GM23248 (cell line): ENCODE results near the gene TMEM59. TPM values are rescaled to one million over a fixed set of nuclear protein-coding genes. Genes with fewer than 3 reads are reported as not detected.

Experiments used
- DNase-seq: peaks from one replicate; pipeline ENCODE4 v3.0.0-alpha.2; 2015
- H2AFZ ChIP-seq: fragments of 200-600 bp; sonication (generic); 2 replicates; pipeline ENCODE4 v1.6.1; 2016; ENCODE audit warnings: antibody characterized with exemption
- H3F3A ChIP-seq: fragments of 200-600 bp; sonication (generic); 2 replicates; pipeline ENCODE4 v1.6.1; 2016; ENCODE audit warnings: mild to moderate bottlenecking, antibody characterized with exemption, mixed run types; ENCODE audit not compliant: insufficient read depth
- H3K27ac ChIP-seq: fragments of 200-600 bp; sonication (generic); 2 replicates; pipeline ENCODE4 v1.5.1; 2016; ENCODE audit warnings: mild to moderate bottlenecking
- H3K27me3 ChIP-seq: fragments of 200-600 bp; sonication (generic); replicated peaks from 2 replicates; pipeline ENCODE4 v1.6.1; 2016; ENCODE audit warnings: mild to moderate bottlenecking; ENCODE audit not compliant: insufficient read depth
- H3K36me3 ChIP-seq: fragments of 200-600 bp; sonication (generic); 2 replicates; pipeline ENCODE4 v1.6.1; 2016; ENCODE audit warnings: low read depth, mild to moderate bottlenecking
- H3K4me1 ChIP-seq: fragments of 200-600 bp; sonication (generic); 2 replicates; pipeline ENCODE4 v1.6.1; 2016; ENCODE audit warnings: mild to moderate bottlenecking; ENCODE audit not compliant: insufficient read depth
- H3K4me2 ChIP-seq: fragments of 200-600 bp; sonication (generic); one replicate; pipeline ENCODE4 v1.6.1; 2016; ENCODE audit warnings: mild to moderate bottlenecking; ENCODE audit not compliant: unreplicated experiment
- H3K4me3 ChIP-seq: fragments of 200-600 bp; sonication (generic); 2 replicates; pipeline ENCODE4 v1.5.1; 2016; ENCODE audit warnings: mild to moderate bottlenecking
- H3K79me2 ChIP-seq: fragments of 200-600 bp; sonication (generic); 2 replicates; pipeline ENCODE4 v1.6.1; 2016; ENCODE audit warnings: mild to moderate bottlenecking; ENCODE audit not compliant: insufficient read depth
- H3K9ac ChIP-seq: fragments of 200-600 bp; sonication (generic); 2 replicates; pipeline ENCODE4 v1.6.1; 2016; ENCODE audit warnings: mild to moderate bottlenecking
- H3K9me2 ChIP-seq: fragments of 200-600 bp; sonication (generic); 2 replicates; pipeline ENCODE4 v1.6.1; 2016; ENCODE audit warnings: mixed run types, mild to moderate bottlenecking, moderate library complexity; ENCODE audit not compliant: insufficient read depth
- H3K9me3 ChIP-seq: fragments of 200-600 bp; sonication (generic); one replicate; pipeline ENCODE4 v1.6.1; 2017; ENCODE audit warnings: low read depth
- H4K20me1 ChIP-seq: fragments of 200-600 bp; sonication (generic); 2 replicates; pipeline ENCODE4 v1.6.0; 2016; ENCODE audit not compliant: insufficient read depth
- EZH2 ChIP-seq: fragments of 200-600 bp; sonication (generic); IDR thresholded peaks from 2 replicates; pipeline ENCODE4 v1.6.1; 2018; ENCODE audit warnings: antibody characterized with exemption, mild to moderate bottlenecking; ENCODE audit not compliant: insufficient read depth, poor library complexity, severe bottlenecking
- EZH2phosphoT487 ChIP-seq: fragments of 200-600 bp; sonication (generic); IDR thresholded peaks from 2 replicates; pipeline ENCODE4 v1.6.1; 2018; ENCODE audit warnings: antibody characterized with exemption, moderate library complexity, mild to moderate bottlenecking, low read depth; ENCODE audit not compliant: insufficient read depth
- WGBS, 2 experiments: methylation state at CpG; one replicate each; pipeline ENCODE4 v1.1.6; 2015 to 2017; ENCODE audit warnings: low lambda C conversion rate in 2 of 2, low coverage in 1 of 2; ENCODE audit errors: missing lambda C conversion rate in 2 of 2; 5-methylcytosine and 5-hydroxymethylcytosine counted together
- in situ Hi-C: fragments of 300-500 bp; cut with MboI; formaldehyde crosslinking; loops from 2 replicates; pipeline ENCODE4 v1.15.0; 2020
- polyA plus RNA-seq: library from polyadenylated mRNA; unstranded; fragments of >200 nt; fragmentation: Nextera tagmentation; extraction: Ambion mirVana; gene quantifications from 2 replicates; pipeline ENCODE4 v1.2.1, GENCODE V29; 2016
- total RNA-seq: library from RNA; depleted of rRNA; stranded (reverse); fragments of >200 nt; shearing (Covaris generic); gene quantifications from 2 replicates; pipeline ENCODE4 v1.2.3, GENCODE V29; 2014

TMEM59 gene
- total and polyA plus RNA-seq, 2 experiments from 2014 or later: 425 to 774 TPM

GRCh38 chr1:54081306-54082270 is 28.6 kb upstream of the TMEM59 start:
- no peaks in the 10 kb centered on the region for H3K36me3 ChIP-seq
- peak overlapping the region; percentile 39 for H3K4me2 ChIP-seq
- no peak overlapping the region for H3K9ac ChIP-seq
- in situ Hi-C loops: no loop called here
- no peaks in the 10 kb centered on the region for H3K79me2 ChIP-seq
- H3K27ac ChIP-seq: no peak overlapping the region
- no peaks in the 10 kb centered on the region for H3F3A ChIP-seq
- no peak for TF ChIP-seq EZH2
- TF ChIP-seq EZH2phosphoT487: no peak
- DNase-seq: peak; percentile 76
- peak overlapping the region; percentile 58; the same call in 1 of the 2 replicates for H2AFZ ChIP-seq
- no peak overlapping the region for H3K4me3 ChIP-seq
- 80 to 85% methylated on average over 8 of the region's 8 CpGs for whole genome bisulfite sequencing, 2 experiments
- H3K9me3 ChIP-seq: no peaks in the 10 kb centered on the region
- no peaks in the 10 kb centered on the region for H4K20me1 ChIP-seq
- no peaks in the 10 kb centered on the region for H3K9me2 ChIP-seq
- H3K4me1 ChIP-seq: no peaks in the 10 kb centered on the region
- no peaks in the 10 kb centered on the region for H3K27me3 ChIP-seq

- in situ Hi-C loops: no loop called here
- Histone ChIP-seq H3F3A (no peaks in the 10 kb centered on the region), H3K4me1 (no peaks in the 10 kb centered on the region), H3K9me2 (no peaks in the 10 kb centered on the region), H3K27ac (no peak overlapping the region), H3K79me2 (no peaks in the 10 kb centered on the region), H3K9ac (no peak overlapping the region), H2AFZ (no peak overlapping the region), H3K9me3 (no peaks in the 10 kb centered on the region), H3K4me3 (no peak overlapping the region), H3K4me2 (no peak overlapping the region), H3K36me3 (no peaks in the 10 kb centered on the region), H3K27me3 (no peaks in the 10 kb centered on the region), H4K20me1 (no peaks in the 10 kb centered on the region)
- TF ChIP-seq EZH2phosphoT487 (no peak), EZH2 (no peak)
- no peak for DNase-seq
- WGBS, 2 experiments: 79 to 89% methylated on average over 2 of the region's 2 CpGs
Observed at GRCh38 chr1:54080598-54081049, 27.6 kb upstream of the TMEM59 start.

GRCh38 chr1:54077359-54077758 is 24.4 kb upstream of the TMEM59 start:
- no peak overlapping the region for H3K4me2 ChIP-seq
- H4K20me1 ChIP-seq: no peaks in the 10 kb centered on the region
- H3K36me3 ChIP-seq: no peaks in the 10 kb centered on the region
- TF ChIP-seq EZH2phosphoT487 (no peak), EZH2 (no peak)
- H2AFZ ChIP-seq: no peak overlapping the region
- H3K4me3 ChIP-seq: no peak overlapping the region
- no peaks in the 10 kb centered on the region for H3K79me2 ChIP-seq
- no peaks in the 10 kb centered on the region for H3K4me1 ChIP-seq
- no peaks in the 10 kb centered on the region for H3K27me3 ChIP-seq
- H3K9me3 ChIP-seq: no peaks in the 10 kb centered on the region
- H3K27ac ChIP-seq: no peak overlapping the region
- H3F3A ChIP-seq: no peaks in the 10 kb centered on the region
- no peaks in the 10 kb centered on the region for H3K9me2 ChIP-seq
- H3K9ac ChIP-seq: no peak overlapping the region
- no peak for DNase-seq
- in situ Hi-C loops: no loop called here

- no peaks in the 10 kb centered on the region for H3K9me3 ChIP-seq
- WGBS, 2 experiments: 45% methylated on average over 2 of the region's 2 CpGs
Observed at GRCh38 chr1:54070171-54070837, 17.3 kb upstream of the TMEM59 start.

More at GRCh38 chr1:54070171-54070837, 17.3 kb upstream of the TMEM59 start:
- no peak overlapping the region for H3K9ac ChIP-seq
- in situ Hi-C loops: no loop called here
- no peak overlapping the region for H3K4me2 ChIP-seq
- H3K27me3 ChIP-seq: no peaks in the 10 kb centered on the region
- peak; percentile 72 for DNase-seq
- no peaks in the 10 kb centered on the region for H3K79me2 ChIP-seq
- no peak for TF ChIP-seq EZH2
- TF ChIP-seq EZH2phosphoT487: no peak
- no peaks in the 10 kb centered on the region for H3K4me1 ChIP-seq
- H4K20me1 ChIP-seq: no peaks in the 10 kb centered on the region
- no peaks in the 10 kb centered on the region for H3K9me2 ChIP-seq
- no peak overlapping the region for H3K27ac ChIP-seq
- H2AFZ ChIP-seq: no peak overlapping the region
- H3K4me3 ChIP-seq: no peak overlapping the region
- no peaks in the 10 kb centered on the region for H3F3A ChIP-seq
- no peaks in the 10 kb centered on the region for H3K36me3 ChIP-seq
